Keratinocyte (primary cell): Measurements from ENCODE around the gene DUSP18. TPM values are rescaled to one million over a fixed set of nuclear protein-coding genes. Genes with fewer than 3 reads are reported as not detected.

Experiments used
- DNase-seq: peaks from one replicate; pipeline ENCODE4 v3.0.0-alpha.2; 2011; ENCODE audit warnings: low read depth, missing footprints, low spot score
- FAIRE-seq: peaks from 2 replicates; lab custom pipeline; 2011; peaks lifted over from hg19 to GRCh38; lab: Jason Lieb, UNC
- H2AFZ ChIP-seq: 2 replicates; pipeline ENCODE4 v1.6.0; 2012; ENCODE audit warnings: low read length, control low read depth, inconsistent platforms; ENCODE audit not compliant: control insufficient read depth
- H3K27ac ChIP-seq: 2 replicates; pipeline ENCODE4 v1.5.1; 2011; ENCODE audit warnings: low read length; ENCODE audit not compliant: control insufficient read depth, insufficient read depth
- H3K27me3 ChIP-seq: 3 replicates; pipeline ENCODE4 v1.6.0; 2011; ENCODE audit warnings: low read length; ENCODE audit not compliant: control insufficient read depth, insufficient read depth; ENCODE audit errors: extremely low read depth
- H3K36me3 ChIP-seq, 2 experiments: 2 replicates in 1 of 2; 3 replicates in 1 of 2; pipeline ENCODE4 v1.5.1; 2011; ENCODE audit warnings: low read length in 2 of 2, mild to moderate bottlenecking in 1 of 2; ENCODE audit not compliant: control insufficient read depth in 2 of 2, insufficient read depth in 2 of 2; ENCODE audit errors: extremely low read depth in 1 of 2
- H3K4me1 ChIP-seq: 3 replicates; pipeline ENCODE4 v1.5.1; 2011; ENCODE audit warnings: low read length; ENCODE audit not compliant: control insufficient read depth, insufficient read depth; ENCODE audit errors: extremely low read depth
- H3K4me2 ChIP-seq: 3 replicates; pipeline ENCODE4 v1.6.0; 2011; ENCODE audit warnings: low read depth, low read length; ENCODE audit not compliant: control insufficient read depth, insufficient read depth; ENCODE audit errors: extremely low read depth
- H3K4me3 ChIP-seq, 3 experiments: fragments of 200-600 bp in 1 of 3; sonication (generic) in 1 of 3; 2 replicates in 2 of 3; 3 replicates in 1 of 3; pipeline ENCODE4 v1.5.1; 2011 to 2016; ENCODE audit warnings: low read length in 3 of 3, mild to moderate bottlenecking in 3 of 3, control low read depth in 2 of 3, inconsistent platforms in 1 of 3, low read depth in 1 of 3, mixed read lengths in 1 of 3, mixed run types in 1 of 3, moderate library complexity in 1 of 3; ENCODE audit not compliant: control insufficient read depth in 2 of 3, insufficient read depth in 2 of 3; ENCODE audit errors: extremely low read depth in 1 of 3
- H3K79me2 ChIP-seq: 2 replicates; pipeline ENCODE4 v1.6.0; 2012; ENCODE audit warnings: low read length; ENCODE audit not compliant: control insufficient read depth, insufficient read depth
- H3K9ac ChIP-seq: 3 replicates; pipeline ENCODE4 v1.6.0; 2011; ENCODE audit warnings: low read length; ENCODE audit not compliant: control insufficient read depth, insufficient read depth; ENCODE audit errors: extremely low read depth
- H3K9me1 ChIP-seq: 3 replicates; pipeline ENCODE4 v1.6.0; 2011; ENCODE audit warnings: low read length; ENCODE audit not compliant: control insufficient read depth, insufficient read depth; ENCODE audit errors: extremely low read depth
- H3K9me3 ChIP-seq: 2 replicates; pipeline ENCODE4 v1.5.1; 2012; ENCODE audit warnings: low read depth, low read length; ENCODE audit not compliant: control insufficient read depth
- H4K20me1 ChIP-seq: 3 replicates; pipeline ENCODE4 v1.6.0; 2011; ENCODE audit warnings: low read length; ENCODE audit not compliant: control insufficient read depth, insufficient read depth; ENCODE audit errors: extremely low read depth
- CTCF ChIP-seq, 3 experiments: IDR thresholded peaks in 1 of 3; conservative IDR thresholded peaks in 1 of 3; optimal IDR thresholded peaks in 1 of 3; 2 replicates in 2 of 3; 3 replicates in 1 of 3; pipeline versions ENCODE3 to v1.5.1; 2011; ENCODE audit warnings: low read length in 3 of 3, mild to moderate bottlenecking in 3 of 3, moderate library complexity in 2 of 3, control low read depth in 1 of 3, inconsistent platforms in 1 of 3; ENCODE audit not compliant: insufficient read depth in 2 of 3; ENCODE audit errors: extremely low read depth in 1 of 3
- EZH2 ChIP-seq: IDR thresholded peaks from one replicate; pipeline ENCODE4 v1.6.1; 2012; ENCODE audit warnings: inconsistent platforms, mild to moderate bottlenecking, low read length, moderate library complexity
- dilution Hi-C: fragments of 300-500 bp; cut with MboI; formaldehyde crosslinking; loops from one replicate; pipeline ENCODE4 v1.7.0; 2020; ENCODE audit warnings: low sequenced_read_pairs; ENCODE audit not compliant: extremely low pct_ligation_motif_present
- polyA plus RNA-seq, 5 experiments: library from polyadenylated mRNA; depleted of rRNA in 3 of 5; stranded (reverse) in 3 of 5; stranded (forward) in 1 of 5; unstranded in 1 of 5; fragments of >200 nt; gene quantifications; 1 replicate in 1 of 5; 2 replicates in 3 of 5; 3 replicates in 1 of 5; pipeline versions ENCODE4 v1.2.1 to v1.2.3, GENCODE V29; 2011 to 2012; ENCODE audit warnings: missing spikeins in 2 of 5, low read depth in 1 of 5, low replicate concordance in 1 of 5

Gene DUSP18
- polyA plus RNA-seq, 1 donor (not counting 4 experiments of a cell fraction or from before 2014, with no cell fraction given): 12.6 TPM

- no peak for TF ChIP-seq EZH2
- TF ChIP-seq CTCF (optimal IDR thresholded peaks at IDR 0.05 in 1 of 3, IDR thresholded peaks at IDR 0.05 in 1 of 3, conservative IDR thresholded peaks at IDR 0.05 in 1 of 3; ENCODE audit: extremely low read depth in 1 of 3, insufficient read depth in 2 of 3, low read length in 3 of 3): no peak
- DNase-seq (no peak), FAIRE-seq (no peak)
- Histone ChIP-seq H3K4me2 (no peak overlapping the region), H3K36me3 (peaks cover 4 to 10% of the 10 kb centered on the region in 2 experiments), H3K4me3 (no peak overlapping the region), H3K9me3 (no peaks in the 10 kb centered on the region), H3K27me3 (no peaks in the 10 kb centered on the region), H3K27ac (no peak overlapping the region), H3K9me1 (no peaks in the 10 kb centered on the region), H3K9ac (no peak overlapping the region), H3K79me2 (no peaks in the 10 kb centered on the region), H3K4me1 (peaks cover 21% of the 10 kb centered on the region), H4K20me1 (no peaks in the 10 kb centered on the region), H2AFZ (no peak overlapping the region)
- dilution Hi-C loops: no loop called here
Observed at GRCh38 chr22:30664798-30665197, 2.9 kb downstream of the DUSP18 start.

GRCh38 chr22:30662040-30662439 is 5.6 kb downstream of the DUSP18 start:
- TF ChIP-seq CTCF (optimal IDR thresholded peaks at IDR 0.05 in 1 of 3, IDR thresholded peaks at IDR 0.05 in 1 of 3, conservative IDR thresholded peaks at IDR 0.05 in 1 of 3; ENCODE audit: extremely low read depth in 1 of 3, insufficient read depth in 2 of 3, low read length in 3 of 3) (no peak), EZH2 (no peak)
- H3K4me3 ChIP-seq: no peak overlapping the region

More at GRCh38 chr22:30662040-30662439, 5.6 kb downstream of the DUSP18 start:
- Histone ChIP-seq H3K27ac (no peak overlapping the region), H3K9me1 (no peaks in the 10 kb centered on the region), H3K9ac (no peak overlapping the region), H3K27me3 (no peaks in the 10 kb centered on the region), H2AFZ (no peak overlapping the region), H4K20me1 (no peaks in the 10 kb centered on the region), H3K4me2 (no peak overlapping the region), H3K36me3 (peaks cover 4 to 10% of the 10 kb centered on the region in 2 experiments), H3K79me2 (no peaks in the 10 kb centered on the region), H3K4me1 (peaks cover 13% of the 10 kb centered on the region), H3K9me3 (no peaks in the 10 kb centered on the region)
- DNase-seq: no peak
- dilution Hi-C loops: no loop called here
- FAIRE-seq: no peak
